Vagina (tissue), 2 donors: ENCODE results near the gene EFHC1. TPM values are rescaled to one million over a fixed set of nuclear protein-coding genes. Genes with fewer than 3 reads are reported as not detected.
"Not testable (repeated sequence)": the region's sequence is repeated elsewhere in the genome, so short reads cannot be mapped to it uniquely, and the experiment has no call there.

Experiments
- DNase-seq, 2 donors: peaks; one replicate each; pipeline ENCODE4 v3.0.0-alpha.2; 2017; ENCODE audit errors: extremely low spot score in 2 of 2
- H3K27ac ChIP-seq: fragments of 200-600 bp; sonication (generic); one replicate; pipeline ENCODE4 v1.5.1; 2019
- H3K27me3 ChIP-seq: fragments of 200-600 bp; sonication (generic); one replicate; pipeline ENCODE4 v1.5.1; 2019
- H3K36me3 ChIP-seq, 2 donors: fragments of 200-600 bp; sonication (generic); one replicate each; pipeline ENCODE4 v1.5.1; 2017 to 2019
- H3K4me1 ChIP-seq: fragments of 200-600 bp; sonication (generic); one replicate; pipeline ENCODE4 v1.5.1; 2019
- H3K4me3 ChIP-seq, 2 donors: fragments of 200-600 bp; sonication (generic); 1 replicate in 1 of 2; 2 replicates in 1 of 2; pipeline ENCODE4 v1.5.1; 2016 to 2019
- H3K9me3 ChIP-seq: fragments of 200-600 bp; sonication (generic); one replicate; pipeline ENCODE4 v1.5.1; 2019
- POLR2A ChIP-seq, 2 donors: fragments of 450-650 bp; IDR thresholded peaks; one replicate each; pipeline ENCODE4 v1.6.1; 2017; ENCODE audit warnings: antibody characterized with exemption in 2 of 2, mild to moderate bottlenecking in 2 of 2, moderate library complexity in 2 of 2
- POLR2AphosphoS5 ChIP-seq, 2 donors: sonication (generic); formaldehyde crosslinking; IDR thresholded peaks; one replicate each; pipeline ENCODE4 v1.9.0; 2017; ENCODE audit warnings: antibody characterized with exemption in 2 of 2, mild to moderate bottlenecking in 2 of 2, low read depth in 1 of 2; ENCODE audit not compliant: insufficient read depth in 1 of 2
- intact Hi-C: fragments of 100-400 bp; cut with DNase I; formaldehyde crosslinking; loops from one replicate; pipeline ENCODE4 v1.15.1; 2023
- total RNA-seq: library from RNA; depleted of rRNA; stranded (reverse); fragments of >200 nt; gene quantifications from one replicate; pipeline ENCODE4 v1.2.3, GENCODE V29; 2016
- TF ChIP-seq, protein P1 (sequence below), 3 experiments: fragments of 450-650 bp in 2 of 3; fragments of 200-600 bp in 1 of 3; sonication (generic) in 1 of 3; IDR thresholded peaks; one replicate each; pipeline ENCODE4 v1.5.1; 2017 to 2019; ENCODE audit warnings: antibody characterized with exemption in 3 of 3, mild to moderate bottlenecking in 2 of 3, moderate library complexity in 2 of 3

EFHC1 gene
- total RNA-seq, 1 donor from 2014 or later, result 27.0 TPM

DNA sequence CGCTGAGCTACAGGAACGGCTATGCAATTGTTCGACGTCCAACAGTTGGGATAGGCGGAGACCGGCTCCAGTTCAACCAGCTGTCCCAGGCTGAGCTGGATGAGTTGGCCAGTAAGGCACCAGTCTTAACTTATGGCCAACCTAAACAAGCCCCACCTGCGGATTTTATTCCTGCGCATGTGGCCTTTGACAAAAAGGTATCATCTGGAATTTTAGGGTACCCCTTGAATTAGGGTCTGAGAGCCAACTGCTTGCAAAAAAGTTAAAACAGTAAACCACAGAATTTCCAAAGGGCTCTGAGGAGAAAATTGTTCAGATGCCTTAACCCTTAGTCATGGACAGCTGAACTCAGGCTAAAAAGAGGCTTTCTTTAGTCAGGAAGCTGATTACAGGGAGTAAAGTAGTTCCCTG, 3.8 kb downstream of the EFHC1 start:
- H3K4me3 ChIP-seq, result no peak overlapping the region
- no peak overlapping the region for H3K27ac ChIP-seq
- H3K9me3 ChIP-seq, result no peaks in the 10 kb centered on the region
- TF ChIP-seq, protein P1, sequence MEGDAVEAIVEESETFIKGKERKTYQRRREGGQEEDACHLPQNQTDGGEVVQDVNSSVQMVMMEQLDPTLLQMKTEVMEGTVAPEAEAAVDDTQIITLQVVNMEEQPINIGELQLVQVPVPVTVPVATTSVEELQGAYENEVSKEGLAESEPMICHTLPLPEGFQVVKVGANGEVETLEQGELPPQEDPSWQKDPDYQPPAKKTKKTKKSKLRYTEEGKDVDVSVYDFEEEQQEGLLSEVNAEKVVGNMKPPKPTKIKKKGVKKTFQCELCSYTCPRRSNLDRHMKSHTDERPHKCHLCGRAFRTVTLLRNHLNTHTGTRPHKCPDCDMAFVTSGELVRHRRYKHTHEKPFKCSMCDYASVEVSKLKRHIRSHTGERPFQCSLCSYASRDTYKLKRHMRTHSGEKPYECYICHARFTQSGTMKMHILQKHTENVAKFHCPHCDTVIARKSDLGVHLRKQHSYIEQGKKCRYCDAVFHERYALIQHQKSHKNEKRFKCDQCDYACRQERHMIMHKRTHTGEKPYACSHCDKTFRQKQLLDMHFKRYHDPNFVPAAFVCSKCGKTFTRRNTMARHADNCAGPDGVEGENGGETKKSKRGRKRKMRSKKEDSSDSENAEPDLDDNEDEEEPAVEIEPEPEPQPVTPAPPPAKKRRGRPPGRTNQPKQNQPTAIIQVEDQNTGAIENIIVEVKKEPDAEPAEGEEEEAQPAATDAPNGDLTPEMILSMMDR (IDR thresholded peaks at IDR 0.05), result no peak
- TF ChIP-seq POLR2A (IDR thresholded peaks at IDR 0.05) (no peak), POLR2AphosphoS5 (IDR thresholded peaks at IDR 0.05; ENCODE audit: insufficient read depth in 1 of 2, low read depth in 1 of 2) (no peak)
- peaks cover 16% of the 10 kb centered on the region for H3K4me1 ChIP-seq
- H3K36me3 ChIP-seq, result peaks cover 0 to 4% of the 10 kb centered on the region in 2 donors
- no peaks in the 10 kb centered on the region for H3K27me3 ChIP-seq
- DNase-seq, result no peak
- intact Hi-C loops, result loop anchor here (5.0 kb wide), 1 partner anchor 173 kb away; no protein-coding TSS in a partner anchor

DNA sequence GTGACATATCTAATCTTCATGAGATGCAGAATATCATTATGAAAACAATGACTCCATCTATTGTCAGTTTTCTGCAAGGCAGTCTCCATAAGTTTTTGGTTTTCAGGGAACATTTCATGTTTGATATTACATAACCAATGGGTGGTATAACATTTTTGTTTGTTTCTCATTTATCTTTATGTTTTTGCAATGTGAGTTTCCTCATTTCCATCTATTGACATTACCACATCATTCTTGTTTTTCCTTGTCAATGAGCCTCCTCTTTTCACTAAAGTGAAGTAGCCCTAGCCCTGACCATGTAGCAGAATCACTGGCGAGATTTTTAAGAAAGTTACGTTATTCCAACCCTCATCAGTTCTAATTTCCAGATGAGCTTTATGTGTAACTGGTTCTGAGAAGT, 4.4 kb downstream of the EFHC1 start:
- TF ChIP-seq, protein P1 (IDR thresholded peaks at IDR 0.05), result no peak
- TF ChIP-seq POLR2AphosphoS5 (IDR thresholded peaks at IDR 0.05; ENCODE audit: insufficient read depth in 1 of 2, low read depth in 1 of 2), result no peak
- TF ChIP-seq POLR2A (IDR thresholded peaks at IDR 0.05), result no peak
- peaks cover 11% of the 10 kb centered on the region for H3K4me1 ChIP-seq
- no peak overlapping the region for H3K27ac ChIP-seq
- no peaks in the 10 kb centered on the region for H3K27me3 ChIP-seq
- no peak overlapping the region for H3K4me3 ChIP-seq
- DNase-seq, result no peak
- intact Hi-C loops, result loop anchor here (5.0 kb wide), 1 partner anchor 173 kb away; no protein-coding TSS in a partner anchor
- no peaks in the 10 kb centered on the region for H3K9me3 ChIP-seq
- peaks cover 0 to 4% of the 10 kb centered on the region in 2 donors for H3K36me3 ChIP-seq

DNA sequence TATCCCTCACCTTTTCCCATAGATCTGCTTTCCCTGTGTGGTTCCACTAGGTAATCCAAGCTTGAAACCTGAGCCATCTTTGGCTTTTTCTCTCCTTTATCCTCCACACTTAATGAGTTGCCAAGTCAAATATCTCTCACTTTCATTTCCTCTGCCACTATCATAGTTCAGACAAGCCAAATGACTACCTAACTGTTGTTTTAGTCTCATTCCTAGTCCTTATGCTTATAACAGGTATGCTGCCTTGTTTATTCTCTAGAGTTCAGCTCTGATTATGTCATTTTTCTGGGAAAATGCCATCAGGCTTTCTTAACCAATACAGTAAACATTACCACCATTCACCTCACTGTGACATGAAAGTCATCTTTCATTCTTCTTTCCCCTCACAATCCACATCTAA, 6.5 kb downstream of the EFHC1 start:
- Histone ChIP-seq H3K4me3 (no peak overlapping the region), H3K4me1 (no peaks in the 10 kb centered on the region), H3K27me3 (no peaks in the 10 kb centered on the region), H3K9me3 (no peaks in the 10 kb centered on the region), H3K36me3 (peaks cover 0 to 4% of the 10 kb centered on the region in 2 donors), H3K27ac (no peak overlapping the region)
- intact Hi-C loops, result no loop called here
- DNase-seq, result no peak
- TF ChIP-seq, protein P1 (IDR thresholded peaks at IDR 0.05), result no peak
- TF ChIP-seq POLR2A (IDR thresholded peaks at IDR 0.05), result no peak
- TF ChIP-seq POLR2AphosphoS5 (IDR thresholded peaks at IDR 0.05; ENCODE audit: insufficient read depth in 1 of 2, low read depth in 1 of 2), result no peak

DNA sequence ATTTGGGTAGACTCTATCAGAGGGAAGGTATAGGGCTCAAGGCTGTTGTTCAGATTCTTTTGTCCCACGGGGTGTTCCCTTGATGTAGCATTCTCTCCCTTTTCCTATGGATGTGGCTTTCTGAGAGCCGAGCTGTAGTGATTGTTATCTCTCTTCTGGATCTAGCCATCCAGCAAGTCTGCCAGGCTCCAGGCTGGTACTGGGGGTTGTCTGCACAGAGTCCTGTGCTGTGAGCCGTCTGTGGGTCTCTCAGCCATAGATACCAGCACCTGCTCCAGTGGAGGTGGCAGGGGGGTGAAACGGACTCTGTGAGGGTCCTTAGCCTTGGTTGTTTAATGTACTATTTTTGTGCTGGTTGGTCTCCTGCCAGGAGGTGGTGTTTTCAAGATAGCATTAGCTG, 13.2 kb downstream of the EFHC1 start:
- H3K27me3 ChIP-seq, intact Hi-C loops, H3K9me3 ChIP-seq, H3K4me3 ChIP-seq, DNase-seq, H3K4me1 ChIP-seq, H3K36me3 ChIP-seq, H3K27ac ChIP-seq: not testable (repeated sequence)

DNA sequence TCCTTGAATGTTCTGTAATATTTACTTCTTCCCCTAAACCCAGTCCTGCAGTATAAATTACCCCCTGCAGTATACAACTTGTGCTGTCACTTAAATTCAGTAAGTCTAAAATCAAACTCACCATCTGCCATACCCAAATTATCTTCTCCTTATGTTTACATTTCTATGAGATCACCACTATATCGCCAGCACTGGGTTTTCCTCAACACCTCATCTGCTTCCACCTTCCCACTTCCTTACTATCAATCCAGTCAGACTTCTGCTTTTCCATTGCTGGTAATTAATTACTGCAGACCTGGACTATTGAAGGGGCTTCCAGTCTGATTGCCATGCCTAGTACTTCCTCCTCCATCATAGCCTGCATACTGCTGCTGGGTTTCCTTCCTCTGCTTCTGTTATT, 15.2 kb downstream of the EFHC1 start:
- no peak overlapping the region for H3K27ac ChIP-seq
- H3K4me1 ChIP-seq, result no peaks in the 10 kb centered on the region
- TF ChIP-seq, protein P1 (IDR thresholded peaks at IDR 0.05), result no peak
- no peak for TF ChIP-seq POLR2AphosphoS5 (IDR thresholded peaks at IDR 0.05; ENCODE audit: insufficient read depth in 1 of 2, low read depth in 1 of 2)
- no peak for TF ChIP-seq POLR2A (IDR thresholded peaks at IDR 0.05)
- H3K4me3 ChIP-seq, result no peak overlapping the region
- H3K36me3 ChIP-seq, result no peaks in the 10 kb centered on the region
- DNase-seq, result no peak
- no peaks in the 10 kb centered on the region for H3K9me3 ChIP-seq
- no peaks in the 10 kb centered on the region for H3K27me3 ChIP-seq
- intact Hi-C loops, result no loop called here
